ENCODE data around the gene ACKR4. TPM values are rescaled to one million over a fixed set of nuclear protein-coding genes. Genes with fewer than 3 reads are reported as not detected.
"Not testable (repeated sequence)": the region's sequence is repeated elsewhere in the genome, so short reads cannot be mapped to it uniquely, and the experiment has no call there.

ACKR4 gene
- total RNA-seq, 4 donors from 2014 or later: 1.8 to 8.9 (median 2.6) TPM

GRCh38 chr3:132594498-132594897 is 2.6 kb upstream of the ACKR4 start:
- no peaks in the 10 kb centered on the region for H3K36me3 ChIP-seq
- H3K9me3 ChIP-seq: no peaks in the 10 kb centered on the region
- no peak for DNase-seq (ENCODE audit: low spot score in 2 of 2)
- no peak overlapping the region for H3K27ac ChIP-seq
- H3K4me3 ChIP-seq: no peak overlapping the region
- H3K27me3 ChIP-seq: no peaks in the 10 kb centered on the region
- no peak for TF ChIP-seq CTCF (IDR thresholded peaks at IDR 0.05)
- no peak for TF ChIP-seq POLR2AphosphoS5 (IDR thresholded peaks at IDR 0.05)
- TF ChIP-seq EP300 (IDR thresholded peaks at IDR 0.05): no peak
- no peak for TF ChIP-seq POLR2A (IDR thresholded peaks at IDR 0.05)
- peaks cover 24% of the 10 kb centered on the region for H3K4me1 ChIP-seq

GRCh38 chr3:132595014-132595413 is 2.1 kb upstream of the ACKR4 start:
- Histone ChIP-seq H3K9me3 (no peaks in the 10 kb centered on the region), H3K36me3 (no peaks in the 10 kb centered on the region), H3K27ac (no peak overlapping the region), H3K4me3 (no peak overlapping the region), H3K4me1 (peaks cover 24% of the 10 kb centered on the region), H3K27me3 (no peaks in the 10 kb centered on the region)
- no peak for DNase-seq (ENCODE audit: low spot score in 2 of 2)
- TF ChIP-seq POLR2AphosphoS5 (IDR thresholded peaks at IDR 0.05) (no peak), POLR2A (IDR thresholded peaks at IDR 0.05) (no peak), CTCF (IDR thresholded peaks at IDR 0.05) (no peak), EP300 (IDR thresholded peaks at IDR 0.05) (no peak)

GRCh38 chr3:132596326-132596725 is 744 bp upstream of the ACKR4 start:
- peaks cover 24% of the 10 kb centered on the region for H3K4me1 ChIP-seq
- DNase-seq (ENCODE audit: low spot score in 2 of 2): no peak
- H3K36me3 ChIP-seq: no peaks in the 10 kb centered on the region
- H3K27me3 ChIP-seq: no peaks in the 10 kb centered on the region
- H3K27ac ChIP-seq: no peak overlapping the region
- no peaks in the 10 kb centered on the region for H3K9me3 ChIP-seq
- TF ChIP-seq POLR2AphosphoS5 (IDR thresholded peaks at IDR 0.05): no peak
- TF ChIP-seq CTCF (IDR thresholded peaks at IDR 0.05): no peak
- TF ChIP-seq POLR2A (IDR thresholded peaks at IDR 0.05): no peak
- no peak overlapping the region for H3K4me3 ChIP-seq

- H3K27ac ChIP-seq: no peak overlapping the region
- 45% methylated on average over 2 of the region's 2 CpGs for WGBS
- H3K4me3 ChIP-seq: peak overlapping the region; percentile 14
Observed at GRCh38 chr3:132597660-132598059, 590 bp downstream of the ACKR4 start.

DNA sequence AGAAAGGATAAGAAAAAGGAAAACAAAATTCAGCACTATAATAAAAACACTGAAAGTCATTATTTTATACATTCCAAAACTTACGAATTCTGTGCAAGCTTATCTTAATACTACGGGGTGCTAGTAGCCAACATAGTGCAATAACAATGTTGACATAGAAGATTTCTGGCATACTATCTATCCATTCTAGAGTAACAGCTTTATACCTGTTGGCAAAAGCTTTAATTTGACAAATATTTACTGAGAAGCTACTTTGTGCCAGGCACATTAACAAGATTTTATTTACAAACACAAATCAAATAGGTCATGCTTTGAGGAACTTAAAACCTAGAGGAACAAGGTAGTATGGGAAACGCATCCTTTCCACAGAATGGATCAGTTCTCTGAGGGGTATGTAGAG is 1.1 kb downstream of the ACKR4 start:
- Histone ChIP-seq H3K36me3 (peaks cover 7% of the 10 kb centered on the region), H3K27me3 (no peaks in the 10 kb centered on the region), H3K9me3 (no peaks in the 10 kb centered on the region), H3K4me3 (no peak overlapping the region), H3K27ac (no peak overlapping the region), H3K4me1 (peaks cover 23% of the 10 kb centered on the region)
- WGBS: 43% methylated on average over 3 of the region's 3 CpGs
- no peak for DNase-seq (ENCODE audit: low spot score in 2 of 2)
- TF ChIP-seq CTCF (IDR thresholded peaks at IDR 0.05) (no peak), EP300 (IDR thresholded peaks at IDR 0.05) (no peak), POLR2A (IDR thresholded peaks at IDR 0.05) (no peak), POLR2AphosphoS5 (IDR thresholded peaks at IDR 0.05) (no peak)

More at GRCh38 chr3:132597660-132598059, 590 bp downstream of the ACKR4 start:
- H3K27me3 ChIP-seq: no peaks in the 10 kb centered on the region
- peaks cover 2% of the 10 kb centered on the region for H3K36me3 ChIP-seq
- TF ChIP-seq POLR2AphosphoS5 (IDR thresholded peaks at IDR 0.05) (no peak), EP300 (IDR thresholded peaks at IDR 0.05) (no peak), POLR2A (IDR thresholded peaks at IDR 0.05) (no peak), CTCF (IDR thresholded peaks at IDR 0.05) (no peak)
- H3K9me3 ChIP-seq: no peaks in the 10 kb centered on the region
- no peak for DNase-seq (ENCODE audit: low spot score in 2 of 2)
- H3K4me1 ChIP-seq: peaks cover 24% of the 10 kb centered on the region

- not testable (repeated sequence) for H3K36me3 ChIP-seq; DNase-seq (ENCODE audit: low spot score in 2 of 2); H3K9me3 ChIP-seq; H3K27ac ChIP-seq; H3K4me3 ChIP-seq; H3K27me3 ChIP-seq; H3K4me1 ChIP-seq
- no CpG with 5 or more reads among the region's 1 CpG for WGBS
Observed at GRCh38 chr3:132600614-132601013, 3.5 kb downstream of the ACKR4 start.

All from suprapubic skin (tissue), 4 donors.